Measurements from ENCODE around the gene GPR146. TPM values are rescaled to one million over a fixed set of nuclear protein-coding genes. Genes with fewer than 3 reads are reported as not detected.

Gene GPR146
- total and polyA plus RNA-seq, 2 of the 13 experiments (the other 11 are each of a cell fraction or from before 2014, with no cell fraction given) = 2.0 to 15.9 TPM

- TF ChIP-seq KAT8 (CRISPR knock-in tag; IDR thresholded peaks at IDR 0.05) (peak; percentile 87; the same call in 1 of the 2 replicates), HNF1A (IDR thresholded peaks at IDR 0.05; ENCODE audit: low read depth) (no peak), HNF1A (CRISPR knock-in tag; IDR thresholded peaks at IDR 0.05; ENCODE audit: borderline replicate concordance) (no peak), MLX (CRISPR knock-in tag; IDR thresholded peaks at IDR 0.05) (no peak), ZBTB39 (CRISPR knock-in tag; IDR thresholded peaks at IDR 0.05) (no peak), KLF16 (CRISPR knock-in tag; IDR thresholded peaks at IDR 0.05) (peak in 1 of 2 experiments; percentile 78; a peak in 2 of 4 replicates), GTF3A (CRISPR knock-in tag; conservative IDR thresholded peaks at IDR 0.05) (no peak), ERF (CRISPR knock-in tag; IDR thresholded peaks at IDR 0.05) (peak; percentile 76), ZBTB44 (CRISPR knock-in tag; IDR thresholded peaks at IDR 0.05) (no peak; the same call in 1 of the 2 replicates), RFXANK (CRISPR knock-in tag; IDR thresholded peaks at IDR 0.05) (no peak), PITX1 (CRISPR knock-in tag; IDR thresholded peaks at IDR 0.05) (no peak), ZBTB2 (CRISPR knock-in tag; IDR thresholded peaks at IDR 0.05; ENCODE audit: low read depth) (no peak), AFF4 (CRISPR knock-in tag; IDR thresholded peaks at IDR 0.05) (peak; percentile 71; the same call in 1 of the 2 replicates), ZBTB42 (CRISPR knock-in tag; IDR thresholded peaks at IDR 0.05) (no peak; the same call in 1 of the 2 replicates)
Measured at GRCh38 chr7:1086588-1087464, 42.5 kb downstream of the GPR146 start (continued).

Data from HepG2 (cell line).